ENCODE data around the gene RAB9B.

Gene RAB9B

GRCh38 chrX:103794119-103794518 lies 37.9 kb downstream of the RAB9B start:
- no peak for DNase-seq (ENCODE audit: extremely low read depth, low read depth)
- no peak for TF ChIP-seq CTCF (IDR thresholded peaks at IDR 0.05; ENCODE audit: low read depth, low read length, missing control alignments)
- H3K4me3 ChIP-seq (replicated peaks; ENCODE audit: low read depth, low read length) = no peak overlapping the region

DNA sequence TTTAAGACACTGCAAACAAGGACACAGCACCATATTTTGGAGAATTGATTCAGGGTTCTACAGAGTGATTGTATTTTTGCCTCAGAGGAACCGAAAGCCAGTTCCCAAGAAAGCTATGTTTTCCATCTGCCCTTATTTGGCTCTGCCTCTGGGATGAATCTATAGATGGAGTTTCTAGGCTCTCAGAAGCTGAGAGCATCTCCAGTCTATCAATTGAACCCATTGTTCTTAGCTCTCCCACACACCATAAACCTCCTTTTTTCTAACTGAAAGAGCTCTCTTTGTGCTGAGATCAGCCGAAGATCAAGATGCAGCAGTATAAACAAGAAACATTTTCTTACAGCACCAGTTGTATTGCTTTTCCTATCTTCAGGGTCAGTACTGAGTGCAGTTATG lies 38.5 kb downstream of the RAB9B start:
- no peak for TF ChIP-seq CTCF (IDR thresholded peaks at IDR 0.05; ENCODE audit: low read depth, low read length, missing control alignments)
- no peak for DNase-seq (ENCODE audit: extremely low read depth, low read depth)
- H3K4me3 ChIP-seq (replicated peaks; ENCODE audit: low read depth, low read length) = no peak overlapping the region

DNA sequence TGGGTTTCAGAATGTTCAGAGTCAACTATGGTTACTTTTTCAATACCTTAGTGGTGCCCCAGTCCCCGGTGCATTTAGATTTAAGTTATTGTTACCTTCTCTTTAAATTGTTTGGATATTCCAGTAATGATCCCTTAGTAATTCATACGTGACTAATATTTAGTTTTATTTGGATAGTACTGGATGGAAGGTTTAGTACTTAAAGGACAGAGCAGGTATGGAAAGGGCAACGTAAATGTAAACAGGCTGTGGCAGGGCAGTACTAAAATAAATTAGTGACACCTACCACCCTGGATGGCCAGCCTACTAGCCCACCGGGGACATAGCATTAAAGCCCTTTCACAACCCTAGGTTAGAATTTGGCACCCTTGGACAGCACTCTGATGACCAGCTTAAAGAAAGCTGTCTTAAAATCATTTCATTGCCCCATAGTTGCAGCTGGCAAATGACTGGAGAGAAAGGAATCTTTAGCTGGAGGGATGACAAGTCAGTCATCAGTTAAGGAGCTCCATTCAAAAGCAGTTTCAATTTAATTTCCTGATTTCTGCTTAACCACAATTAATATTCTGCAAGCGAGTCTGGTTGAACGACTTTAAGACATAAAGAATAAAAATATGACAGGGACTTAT lies 39.0 kb downstream of the RAB9B start:
- no peak for TF ChIP-seq CTCF (IDR thresholded peaks at IDR 0.05; ENCODE audit: low read depth, low read length, missing control alignments)
- DNase-seq (ENCODE audit: extremely low read depth, low read depth) = no peak
- no peak overlapping the region for H3K4me3 ChIP-seq (replicated peaks; ENCODE audit: low read depth, low read length)

DNA sequence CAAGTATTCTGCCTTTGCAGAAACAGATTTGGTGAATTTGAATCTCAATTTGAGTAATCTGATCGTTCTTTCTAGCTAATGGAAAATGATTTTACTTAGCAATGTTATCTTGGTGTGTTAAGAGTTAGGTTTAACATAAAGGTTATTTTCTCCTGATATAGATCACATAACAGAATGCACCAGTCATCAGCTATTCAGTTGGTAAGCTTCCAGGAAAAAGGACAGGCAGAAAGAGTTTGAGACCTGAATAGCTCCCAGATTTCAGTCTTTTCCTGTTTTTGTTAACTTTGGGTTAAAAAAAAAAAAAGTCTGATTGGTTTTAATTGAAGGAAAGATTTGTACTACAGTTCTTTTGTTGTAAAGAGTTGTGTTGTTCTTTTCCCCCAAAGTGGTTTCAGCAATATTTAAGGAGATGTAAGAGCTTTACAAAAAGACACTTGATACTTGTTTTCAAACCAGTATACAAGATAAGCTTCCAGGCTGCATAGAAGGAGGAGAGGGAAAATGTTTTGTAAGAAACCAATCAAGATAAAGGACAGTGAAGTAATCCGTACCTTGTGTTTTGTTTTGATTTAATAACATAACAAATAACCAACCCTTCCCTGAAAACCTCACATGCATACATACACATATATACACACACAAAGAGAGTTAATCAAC lies 40.1 kb downstream of the RAB9B start:
- no peak for DNase-seq (ENCODE audit: extremely low read depth, low read depth)
- no peak for TF ChIP-seq CTCF (IDR thresholded peaks at IDR 0.05; ENCODE audit: low read depth, low read length, missing control alignments)
- H3K4me3 ChIP-seq (replicated peaks; ENCODE audit: low read depth, low read length) = no peak overlapping the region

GRCh38 chrX:103791228-103791627 lies 40.8 kb downstream of the RAB9B start:
- TF ChIP-seq CTCF (IDR thresholded peaks at IDR 0.05; ENCODE audit: low read depth, low read length, missing control alignments) = no peak
- no peak overlapping the region for H3K4me3 ChIP-seq (replicated peaks; ENCODE audit: low read depth, low read length)
- no peak for DNase-seq (ENCODE audit: extremely low read depth, low read depth)

DNA sequence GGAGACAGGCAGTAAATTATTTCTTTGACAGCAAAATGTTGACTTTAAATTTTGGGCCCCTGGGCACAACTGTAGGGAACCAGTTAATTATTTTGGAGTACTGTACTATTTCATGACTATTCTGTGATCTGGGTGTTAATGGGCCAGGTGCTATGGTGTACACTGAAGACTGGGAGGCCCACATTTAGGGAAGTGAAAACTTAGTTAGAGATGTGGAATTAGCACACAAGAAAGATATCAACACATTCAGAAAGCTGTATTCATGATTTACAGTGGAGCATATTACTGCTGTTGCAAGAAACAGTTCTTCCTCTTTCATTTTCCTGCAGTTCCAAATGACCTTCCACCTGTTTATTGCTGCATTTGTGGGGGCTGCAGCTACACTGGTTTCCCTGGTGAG lies 43.1 kb downstream of the RAB9B start:
- TF ChIP-seq CTCF (IDR thresholded peaks at IDR 0.05; ENCODE audit: low read depth, low read length, missing control alignments) = no peak
- DNase-seq (ENCODE audit: extremely low read depth, low read depth) = no peak
- H3K4me3 ChIP-seq (replicated peaks; ENCODE audit: low read depth, low read length) = no peak overlapping the region

Measured in HFF-Myc (cell line).